ENCODE data around the gene ZNF846.
A peak's percentile ranks its signal among the peaks of the same experiment; 100 is the strongest.
"Not testable (repeated sequence)": the region's sequence is repeated elsewhere in the genome, so short reads cannot be mapped to it uniquely, and the experiment has no call there.

The ZNF846 gene

DNA sequence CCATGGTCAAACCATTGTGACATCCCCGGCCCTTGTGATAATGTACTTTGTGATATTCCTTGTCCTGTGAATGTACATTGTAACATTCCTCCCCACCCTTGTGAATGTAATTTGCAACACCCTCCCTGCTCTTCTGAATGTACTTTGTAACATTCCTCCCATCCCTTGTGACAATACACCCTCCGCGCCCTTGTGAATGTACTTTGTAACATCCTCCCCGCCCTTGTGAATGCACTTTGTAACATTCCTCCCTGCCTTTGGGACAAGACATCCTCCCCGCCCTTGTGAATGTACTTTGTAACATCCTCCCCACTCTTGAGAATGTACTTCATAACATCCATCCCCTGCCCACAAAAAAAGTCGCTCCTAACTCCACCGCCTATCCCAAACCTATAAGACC, 17.1 kb downstream of the ZNF846 start:
- peaks cover 12% of the 10 kb centered on the region for H3K9me3 Mint-ChIP-seq
- ATAC-seq (replicated peaks; ENCODE audit: extremely low read depth, poor library complexity, severe bottlenecking) (no peak), DNase-seq (ENCODE audit: low spot score in 2 of 2) (no peak)
- no peaks in the 10 kb centered on the region for H3K27me3 Mint-ChIP-seq
- peaks cover 3% of the 10 kb centered on the region for H3K36me3 Mint-ChIP-seq (ENCODE audit: insufficient read depth)
- H3K4me1 Mint-ChIP-seq = no peaks in the 10 kb centered on the region
- H3K4me3 Mint-ChIP-seq = no peak overlapping the region
- H3K27ac Mint-ChIP-seq (ENCODE audit: low read depth) = no peak overlapping the region

DNA sequence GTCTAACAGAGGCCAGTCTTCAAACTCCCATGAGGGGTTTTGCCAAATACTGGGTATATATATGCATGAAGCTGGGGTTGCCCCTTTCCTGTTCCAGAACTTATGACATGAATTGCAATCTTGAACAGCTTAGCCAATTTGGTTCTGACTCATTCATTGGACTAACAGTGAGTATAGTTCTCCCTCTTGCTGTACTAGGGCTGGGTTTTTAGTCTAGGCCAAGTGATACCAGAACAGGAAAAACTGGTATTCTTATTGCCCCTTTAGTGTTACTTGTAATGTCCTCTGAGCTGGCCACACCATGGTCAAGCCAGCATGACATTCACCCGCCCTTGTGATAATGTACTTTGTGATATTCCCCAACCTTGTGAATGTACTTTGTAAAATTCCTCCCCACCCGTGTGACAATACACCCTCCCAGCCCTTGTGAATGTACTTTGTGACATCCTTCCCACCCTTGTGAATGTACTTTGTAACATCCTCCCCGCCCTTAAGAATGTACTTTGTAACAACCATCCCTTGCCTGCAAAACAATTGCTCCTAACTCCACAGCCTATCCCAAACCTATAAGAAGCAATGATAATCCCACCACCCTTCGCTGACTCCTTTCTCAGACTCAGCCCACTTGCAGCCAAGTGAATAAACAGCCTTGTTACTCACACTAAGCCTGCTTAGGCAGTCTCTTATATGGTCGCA, 26.9 kb downstream of the ZNF846 start:
- Mint-ChIP-seq H3K27me3 (no peaks in the 10 kb centered on the region), H3K4me3 (no peak overlapping the region), H3K9me3 (no peaks in the 10 kb centered on the region), H3K36me3 (ENCODE audit: insufficient read depth) (no peaks in the 10 kb centered on the region), H3K27ac (ENCODE audit: low read depth) (no peak overlapping the region), H3K4me1 (no peaks in the 10 kb centered on the region)
- ATAC-seq (replicated peaks; ENCODE audit: extremely low read depth, poor library complexity, severe bottlenecking) (no peak), DNase-seq (ENCODE audit: low spot score in 2 of 2) (no peak)

DNA sequence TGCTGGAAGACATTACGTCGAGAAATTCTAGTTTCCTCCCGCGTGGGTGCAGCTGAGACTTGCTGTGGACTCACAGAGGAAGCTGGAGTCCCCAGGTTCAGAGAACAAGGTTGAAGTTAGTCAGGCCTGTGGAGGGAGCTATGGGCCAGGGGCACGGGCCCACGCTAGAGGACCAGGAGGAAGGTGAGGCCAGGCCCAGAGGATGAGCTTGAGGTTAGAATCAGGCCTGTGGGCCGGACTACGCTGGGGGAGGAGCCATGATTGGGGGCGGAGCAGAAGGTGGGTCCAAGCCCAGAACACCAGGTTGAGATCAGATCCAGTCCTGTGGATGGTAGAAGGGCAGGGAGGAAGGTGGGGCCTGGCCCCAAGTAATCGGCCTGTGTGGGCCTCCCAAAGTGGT, 32.6 kb downstream of the ZNF846 start:
- Mint-ChIP-seq H3K27ac (ENCODE audit: low read depth) (peak overlapping the region; percentile 80), H3K9me3 (no peaks in the 10 kb centered on the region), H3K4me1 (no peaks in the 10 kb centered on the region), H3K4me3 (no peak overlapping the region), H3K36me3 (ENCODE audit: insufficient read depth) (no peaks in the 10 kb centered on the region), H3K27me3 (no peaks in the 10 kb centered on the region)
- DNase-seq (ENCODE audit: low spot score in 2 of 2) = no peak
- ATAC-seq (replicated peaks; ENCODE audit: extremely low read depth, poor library complexity, severe bottlenecking) = no peak

DNA sequence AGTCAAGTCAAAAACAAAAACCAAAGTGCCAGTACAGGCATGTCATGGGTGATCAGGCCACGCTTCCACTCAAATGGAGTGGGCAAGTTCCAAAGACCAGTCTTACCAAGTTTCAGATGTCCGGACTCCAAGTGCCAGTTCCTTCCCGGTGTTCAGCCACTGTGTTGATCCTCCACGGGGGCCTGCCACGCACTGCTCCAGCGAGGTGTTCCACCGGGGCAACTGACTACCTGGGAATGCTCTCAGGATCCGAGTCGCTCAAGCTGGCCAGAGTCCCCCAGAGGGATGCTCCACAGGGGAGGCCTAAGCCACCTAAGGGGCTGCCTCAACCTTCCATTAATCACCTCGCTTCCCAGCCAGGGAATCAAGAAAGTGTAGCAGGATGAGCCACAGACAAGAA, 38.5 kb downstream of the ZNF846 start:
- peaks cover 22% of the 10 kb centered on the region for H3K27me3 Mint-ChIP-seq
- not testable (repeated sequence) for H3K27ac Mint-ChIP-seq (ENCODE audit: low read depth); ATAC-seq (replicated peaks; ENCODE audit: extremely low read depth, poor library complexity, severe bottlenecking); H3K36me3 Mint-ChIP-seq (ENCODE audit: insufficient read depth); H3K4me1 Mint-ChIP-seq; H3K4me3 Mint-ChIP-seq; DNase-seq (ENCODE audit: low spot score in 2 of 2); H3K9me3 Mint-ChIP-seq

DNA sequence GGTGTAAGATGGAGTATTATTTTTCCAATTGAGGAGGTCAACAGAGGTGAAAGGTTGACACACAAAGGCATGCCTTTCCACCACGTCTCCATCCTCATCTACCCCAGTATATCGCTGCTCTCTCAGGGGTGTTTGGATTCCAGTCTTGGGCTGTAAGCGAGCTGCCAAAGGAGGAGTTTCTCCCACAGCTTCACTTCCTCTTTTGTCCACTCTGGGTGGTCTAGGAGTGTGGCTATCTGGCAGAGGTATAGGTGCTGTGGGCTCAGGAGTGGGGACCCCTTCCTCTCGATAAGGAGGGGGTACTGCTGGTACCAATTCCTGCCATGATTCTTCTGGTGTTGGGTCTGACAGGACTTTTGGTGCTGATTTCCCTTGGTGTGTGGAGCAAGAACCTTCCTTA, 39.4 kb downstream of the ZNF846 start:
- Mint-ChIP-seq H3K27me3 (peaks cover 22% of the 10 kb centered on the region), H3K27ac (ENCODE audit: low read depth) (no peak overlapping the region), H3K36me3 (ENCODE audit: insufficient read depth) (no peaks in the 10 kb centered on the region), H3K4me3 (no peak overlapping the region), H3K4me1 (no peaks in the 10 kb centered on the region), H3K9me3 (no peaks in the 10 kb centered on the region)
- ATAC-seq (replicated peaks; ENCODE audit: extremely low read depth, poor library complexity, severe bottlenecking) = no peak
- no peak for DNase-seq (ENCODE audit: low spot score in 2 of 2)

DNA sequence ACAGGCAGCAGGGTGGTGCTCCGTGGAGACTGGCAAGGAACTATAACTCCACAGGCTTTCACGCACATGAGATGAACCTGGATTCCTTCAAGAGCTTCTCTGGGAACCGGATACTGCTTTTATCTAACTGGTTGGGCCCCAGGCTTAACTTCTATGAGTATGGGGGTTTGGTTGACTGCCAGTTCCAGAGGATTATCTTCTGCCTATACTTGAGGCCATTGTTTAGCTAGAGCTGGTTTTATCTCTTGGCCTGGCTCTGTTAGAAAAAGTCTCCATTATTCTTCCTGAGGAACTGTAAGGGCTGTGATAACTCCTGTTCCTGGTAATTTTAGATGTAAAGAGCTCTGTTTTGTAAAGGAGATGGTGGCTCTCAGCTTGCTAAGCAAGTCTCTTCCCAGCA, 40.9 kb downstream of the ZNF846 start:
- Mint-ChIP-seq H3K4me1 (no peaks in the 10 kb centered on the region), H3K9me3 (no peaks in the 10 kb centered on the region), H3K27me3 (peaks cover 22% of the 10 kb centered on the region), H3K4me3 (no peak overlapping the region), H3K36me3 (ENCODE audit: insufficient read depth) (no peaks in the 10 kb centered on the region), H3K27ac (ENCODE audit: low read depth) (no peak overlapping the region)
- no peak for ATAC-seq (replicated peaks; ENCODE audit: extremely low read depth, poor library complexity, severe bottlenecking)
- DNase-seq (ENCODE audit: low spot score in 2 of 2) = no peak

DNA sequence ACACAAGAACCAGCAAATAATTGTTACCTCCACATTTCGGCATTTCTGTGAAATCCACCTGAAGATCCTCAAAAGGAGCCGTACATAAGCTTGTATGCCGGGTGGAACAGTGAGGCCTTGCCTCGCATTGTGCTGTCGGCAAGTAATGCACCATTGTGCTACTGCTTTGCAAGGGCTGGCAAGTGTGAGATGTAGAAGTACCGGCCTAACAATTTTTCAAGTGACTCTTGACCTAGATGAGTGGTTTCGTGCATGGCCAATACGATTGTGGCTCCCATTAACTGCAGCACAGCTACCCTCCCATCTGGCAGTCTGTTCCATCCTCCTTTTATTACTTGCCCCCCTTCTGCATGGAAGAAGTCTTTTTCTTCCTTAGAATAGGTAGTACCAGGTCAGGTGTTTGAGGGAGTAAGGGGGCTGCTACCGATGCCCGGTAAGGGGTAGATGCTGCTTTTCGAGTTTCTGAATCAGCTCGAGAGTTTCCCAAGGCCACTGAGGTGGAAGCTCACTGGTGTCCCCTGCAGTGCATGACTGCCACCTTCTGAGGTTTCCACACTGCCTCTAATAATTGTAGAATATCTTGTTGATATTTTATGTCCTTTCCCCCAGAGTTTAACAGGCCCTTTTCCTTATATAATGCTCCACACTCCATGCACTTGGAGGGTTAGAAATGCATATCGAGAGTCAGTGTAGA, 42.9 kb downstream of the ZNF846 start:
- peaks cover 22% of the 10 kb centered on the region for H3K27me3 Mint-ChIP-seq
- not testable (repeated sequence) for H3K4me1 Mint-ChIP-seq; H3K27ac Mint-ChIP-seq (ENCODE audit: low read depth); ATAC-seq (replicated peaks; ENCODE audit: extremely low read depth, poor library complexity, severe bottlenecking); H3K9me3 Mint-ChIP-seq; DNase-seq (ENCODE audit: low spot score in 2 of 2); H3K36me3 Mint-ChIP-seq (ENCODE audit: insufficient read depth); H3K4me3 Mint-ChIP-seq

DNA sequence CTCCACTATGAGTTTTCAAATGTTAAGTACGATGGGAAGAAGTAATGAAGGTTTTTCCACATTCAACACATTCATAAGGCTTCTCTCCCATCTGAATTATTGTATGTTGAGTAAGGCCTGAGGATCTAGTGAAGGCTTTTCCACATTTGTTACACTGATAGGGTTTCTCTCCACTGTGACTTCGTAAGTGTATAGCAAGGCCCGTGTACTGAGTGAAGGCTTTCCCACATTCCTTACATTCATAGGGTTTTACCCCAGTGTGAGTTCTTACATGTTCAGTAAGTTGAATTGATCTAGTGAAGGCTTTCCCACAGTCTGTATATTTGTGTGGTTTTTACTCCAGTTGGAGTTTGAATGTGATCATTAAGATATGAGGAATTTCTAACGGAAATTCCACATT, 44.4 kb downstream of the ZNF846 start:
- no peak for ATAC-seq (replicated peaks; ENCODE audit: extremely low read depth, poor library complexity, severe bottlenecking)
- no peaks in the 10 kb centered on the region for H3K9me3 Mint-ChIP-seq
- H3K27ac Mint-ChIP-seq (ENCODE audit: low read depth) = no peak overlapping the region
- peaks cover 25% of the 10 kb centered on the region for H3K27me3 Mint-ChIP-seq
- no peaks in the 10 kb centered on the region for H3K36me3 Mint-ChIP-seq (ENCODE audit: insufficient read depth)
- peaks cover 7% of the 10 kb centered on the region for H3K4me1 Mint-ChIP-seq
- no peak overlapping the region for H3K4me3 Mint-ChIP-seq
- no peak for DNase-seq (ENCODE audit: low spot score in 2 of 2)

DNA sequence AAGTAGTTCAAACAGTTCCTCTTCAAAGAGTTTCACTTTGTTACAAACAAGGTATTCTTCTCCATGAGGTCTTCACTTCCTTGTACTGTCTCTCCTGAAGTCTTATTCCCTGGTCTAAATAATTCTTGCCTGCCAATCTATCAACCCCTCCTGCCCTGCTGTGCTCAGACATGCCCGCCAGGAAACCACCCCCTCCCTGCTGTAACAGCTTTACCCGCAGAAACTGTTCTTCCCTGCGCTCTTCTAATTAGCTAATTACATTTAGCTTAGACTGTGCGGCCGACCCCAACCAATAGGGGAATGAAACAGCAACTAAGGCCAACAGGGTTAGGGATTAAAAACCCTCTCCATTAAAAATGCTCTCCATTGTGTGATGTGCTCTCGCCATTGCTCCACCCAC, 46.7 kb downstream of the ZNF846 start:
- Mint-ChIP-seq H3K36me3 (ENCODE audit: insufficient read depth) (no peaks in the 10 kb centered on the region), H3K9me3 (no peaks in the 10 kb centered on the region), H3K27ac (ENCODE audit: low read depth) (no peak overlapping the region), H3K4me3 (no peak overlapping the region), H3K27me3 (peaks cover 37% of the 10 kb centered on the region), H3K4me1 (peaks cover 7% of the 10 kb centered on the region)
- ATAC-seq (replicated peaks; ENCODE audit: extremely low read depth, poor library complexity, severe bottlenecking) (no peak), DNase-seq (ENCODE audit: low spot score in 2 of 2) (no peak)

DNA sequence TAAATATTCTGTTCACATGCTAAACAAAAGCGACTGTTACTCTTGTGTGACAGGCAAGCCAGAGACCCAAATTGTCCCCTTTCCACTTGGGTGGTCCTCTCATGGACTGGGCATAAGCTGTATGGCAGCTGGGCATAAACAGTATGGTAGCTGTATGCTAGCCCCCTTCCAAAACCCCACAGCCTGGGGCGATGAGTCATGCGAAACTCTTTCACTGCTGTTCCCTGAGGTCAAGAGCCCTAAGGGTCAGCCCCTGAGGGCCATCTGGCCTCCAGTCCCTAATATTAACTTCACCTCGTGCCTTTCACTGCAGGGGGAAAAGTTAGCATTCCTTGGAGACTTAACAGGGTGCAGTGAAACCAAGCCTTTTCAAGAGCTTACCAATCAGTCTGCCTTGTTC, 48.0 kb downstream of the ZNF846 start:
- Mint-ChIP-seq H3K27me3 (peaks cover 50% of the 10 kb centered on the region), H3K36me3 (ENCODE audit: insufficient read depth) (no peaks in the 10 kb centered on the region), H3K4me3 (no peak overlapping the region)

DNA sequence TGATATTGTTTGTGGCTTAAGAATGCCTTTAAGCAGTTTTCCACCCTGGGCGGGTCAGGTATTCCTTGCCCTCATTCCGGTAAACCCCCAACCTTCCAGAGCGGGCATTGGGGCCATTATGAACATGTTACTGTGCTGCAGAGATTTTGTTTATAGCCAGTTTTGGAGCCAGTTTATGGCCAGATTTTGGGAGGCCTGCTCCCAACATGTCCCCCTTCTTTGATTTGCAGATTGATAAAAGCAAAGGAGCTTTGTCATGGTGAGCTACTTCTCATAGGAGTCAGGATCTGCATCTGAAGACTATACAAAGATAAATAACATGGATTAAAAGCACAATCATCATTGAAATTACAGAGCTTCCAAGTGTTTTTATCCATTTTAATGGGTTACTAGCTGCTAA, 56.7 kb downstream of the ZNF846 start:
- H3K27me3 Mint-ChIP-seq = peaks cover 42% of the 10 kb centered on the region
- no peak for DNase-seq (ENCODE audit: low spot score in 2 of 2)
- no peaks in the 10 kb centered on the region for H3K4me1 Mint-ChIP-seq
- peaks cover 20% of the 10 kb centered on the region for H3K9me3 Mint-ChIP-seq
- H3K36me3 Mint-ChIP-seq (ENCODE audit: insufficient read depth) = peaks cover 3% of the 10 kb centered on the region
- ATAC-seq (replicated peaks; ENCODE audit: extremely low read depth, poor library complexity, severe bottlenecking) = no peak
- H3K4me3 Mint-ChIP-seq = no peak overlapping the region
- no peak overlapping the region for H3K27ac Mint-ChIP-seq (ENCODE audit: low read depth)

More for the DNA sequence above, 48.0 kb downstream of the ZNF846 start:
- H3K9me3 Mint-ChIP-seq = no peaks in the 10 kb centered on the region
- no peak overlapping the region for H3K27ac Mint-ChIP-seq (ENCODE audit: low read depth)
- no peak for ATAC-seq (replicated peaks; ENCODE audit: extremely low read depth, poor library complexity, severe bottlenecking)
- no peak for DNase-seq (ENCODE audit: low spot score in 2 of 2)
- peaks cover 7% of the 10 kb centered on the region for H3K4me1 Mint-ChIP-seq

DNA sequence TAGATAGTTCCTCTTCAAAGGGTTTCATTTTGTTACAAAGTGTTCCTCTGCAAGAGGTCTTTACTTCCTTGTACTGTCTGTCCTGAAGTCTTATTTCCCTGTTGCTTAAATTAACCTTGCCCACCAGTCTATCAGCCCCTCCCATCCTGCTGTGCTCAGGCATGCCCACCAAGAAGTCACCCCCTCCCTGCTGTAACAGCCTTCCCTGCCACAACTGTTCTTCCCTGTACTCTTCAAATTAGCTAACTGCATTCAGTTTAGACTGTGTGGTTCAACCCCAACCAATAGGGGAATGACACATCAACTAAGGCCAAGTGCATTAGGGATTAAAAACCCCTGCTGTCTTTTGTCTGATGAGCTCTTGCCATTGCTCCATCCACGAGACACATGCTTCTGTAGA, 59.2 kb downstream of the ZNF846 start:
- Mint-ChIP-seq H3K9me3 (peaks cover 20% of the 10 kb centered on the region), H3K27me3 (peaks cover 30% of the 10 kb centered on the region), H3K4me1 (no peaks in the 10 kb centered on the region), H3K27ac (ENCODE audit: low read depth) (no peak overlapping the region), H3K36me3 (ENCODE audit: insufficient read depth) (peaks cover 3% of the 10 kb centered on the region), H3K4me3 (no peak overlapping the region)
- ATAC-seq (replicated peaks; ENCODE audit: extremely low read depth, poor library complexity, severe bottlenecking) (no peak), DNase-seq (ENCODE audit: low spot score in 2 of 2) (no peak)

DNA sequence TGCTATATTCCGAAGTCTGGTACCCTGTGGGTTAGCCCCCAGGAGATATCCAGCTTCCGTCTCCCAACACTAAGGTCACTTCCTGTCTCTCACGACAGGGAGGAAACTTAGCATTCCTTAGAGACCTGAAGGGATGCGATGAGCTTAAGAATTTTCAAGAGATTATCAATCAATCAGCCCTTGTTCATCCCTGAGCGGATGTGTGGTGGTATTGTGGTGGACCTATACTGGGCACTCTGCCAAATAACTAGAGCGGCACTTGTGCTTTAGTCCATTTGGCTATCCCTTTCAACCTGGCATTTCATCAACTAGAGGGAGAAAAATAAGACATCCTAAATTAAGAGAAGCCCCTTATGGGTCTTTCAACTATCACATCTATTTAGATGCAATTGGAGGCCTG, 62.7 kb downstream of the ZNF846 start:
- H3K36me3 Mint-ChIP-seq (ENCODE audit: insufficient read depth) = peaks cover 3% of the 10 kb centered on the region
- peaks cover 18% of the 10 kb centered on the region for H3K27me3 Mint-ChIP-seq
- ATAC-seq (replicated peaks; ENCODE audit: extremely low read depth, poor library complexity, severe bottlenecking) (no peak), DNase-seq (ENCODE audit: low spot score in 2 of 2) (no peak)
- no peak overlapping the region for H3K4me3 Mint-ChIP-seq
- H3K4me1 Mint-ChIP-seq = peaks cover 6% of the 10 kb centered on the region
- H3K27ac Mint-ChIP-seq (ENCODE audit: low read depth) = no peak overlapping the region
- H3K9me3 Mint-ChIP-seq = peaks cover 5% of the 10 kb centered on the region

Data from central memory CD8-positive, alpha-beta T cell (primary cell).